ENCODE results near the gene ZNF654.
A peak's percentile ranks its signal among the peaks of the same experiment; 100 is the strongest.
"Not testable (repeated sequence)": the region's sequence is repeated elsewhere in the genome, so short reads cannot be mapped to it uniquely, and the experiment has no call there.

The ZNF654 gene

GRCh38 chr3:88147261-88147660 lies 88.2 kb downstream of the ZNF654 start:
- peak overlapping the region; percentile 94 for H3K4me3 Mint-ChIP-seq
- H3K36me3 Mint-ChIP-seq: peaks cover 2% of the 10 kb centered on the region

DNA sequence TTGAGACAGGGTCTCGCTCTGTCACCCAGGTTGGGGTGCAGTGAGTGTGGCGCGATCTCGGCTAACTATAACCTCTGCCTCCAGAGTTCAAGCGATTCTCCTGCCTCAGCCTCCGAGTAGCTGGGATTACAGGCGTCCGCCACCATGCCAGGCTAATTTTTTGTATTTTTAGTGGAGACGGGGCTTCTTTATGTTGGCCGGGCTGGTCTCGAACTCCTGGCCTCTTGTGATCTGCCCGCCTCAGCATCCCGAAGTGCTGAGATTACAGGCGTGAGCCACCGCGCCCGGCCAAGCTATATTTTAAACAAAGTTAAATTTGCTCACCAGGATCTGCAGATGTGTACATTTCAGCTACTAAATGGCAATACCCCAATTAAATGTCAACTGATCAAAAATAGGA lies 89.6 kb downstream of the ZNF654 start:
- Mint-ChIP-seq H3K4me3 (peak overlapping the region; percentile 94), H3K27ac (peak overlapping the region; percentile 98), H3K4me1 (ENCODE audit: low read depth) (peaks cover 35% of the 10 kb centered on the region), H3K9me3 (ENCODE audit: low read depth) (no peaks in the 10 kb centered on the region), H3K36me3 (peaks cover 4% of the 10 kb centered on the region), H3K27me3 (no peaks in the 10 kb centered on the region)

More at GRCh38 chr3:88147261-88147660, 88.2 kb downstream of the ZNF654 start:
- Mint-ChIP-seq H3K9me3 (ENCODE audit: low read depth) (no peaks in the 10 kb centered on the region), H3K27ac (no peak overlapping the region), H3K4me1 (ENCODE audit: low read depth) (peaks cover 26% of the 10 kb centered on the region), H3K27me3 (no peaks in the 10 kb centered on the region)

DNA sequence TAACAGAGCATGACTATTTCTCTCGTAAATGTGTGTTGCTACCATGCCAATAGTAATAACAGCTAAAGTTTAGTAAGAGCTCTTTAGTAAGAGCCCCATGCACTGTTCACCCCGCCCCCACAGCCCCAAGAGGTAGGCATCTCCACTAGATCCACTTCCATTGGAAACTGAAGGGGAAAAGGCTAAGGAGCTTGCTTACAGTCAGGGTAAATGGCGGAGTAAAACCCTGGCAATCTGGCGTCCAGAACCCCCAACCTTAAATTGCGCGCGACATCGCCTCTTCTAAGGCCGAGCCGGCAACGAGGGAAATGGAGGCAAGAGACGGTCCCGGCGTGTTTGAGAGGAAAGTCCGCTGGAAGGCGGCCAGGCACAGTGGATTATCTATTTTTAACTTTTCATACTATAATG lies 90.0 kb downstream of the ZNF654 start:
- Mint-ChIP-seq H3K4me3 (peak overlapping the region; percentile 94), H3K4me1 (ENCODE audit: low read depth) (peaks cover 35% of the 10 kb centered on the region)

DNA sequence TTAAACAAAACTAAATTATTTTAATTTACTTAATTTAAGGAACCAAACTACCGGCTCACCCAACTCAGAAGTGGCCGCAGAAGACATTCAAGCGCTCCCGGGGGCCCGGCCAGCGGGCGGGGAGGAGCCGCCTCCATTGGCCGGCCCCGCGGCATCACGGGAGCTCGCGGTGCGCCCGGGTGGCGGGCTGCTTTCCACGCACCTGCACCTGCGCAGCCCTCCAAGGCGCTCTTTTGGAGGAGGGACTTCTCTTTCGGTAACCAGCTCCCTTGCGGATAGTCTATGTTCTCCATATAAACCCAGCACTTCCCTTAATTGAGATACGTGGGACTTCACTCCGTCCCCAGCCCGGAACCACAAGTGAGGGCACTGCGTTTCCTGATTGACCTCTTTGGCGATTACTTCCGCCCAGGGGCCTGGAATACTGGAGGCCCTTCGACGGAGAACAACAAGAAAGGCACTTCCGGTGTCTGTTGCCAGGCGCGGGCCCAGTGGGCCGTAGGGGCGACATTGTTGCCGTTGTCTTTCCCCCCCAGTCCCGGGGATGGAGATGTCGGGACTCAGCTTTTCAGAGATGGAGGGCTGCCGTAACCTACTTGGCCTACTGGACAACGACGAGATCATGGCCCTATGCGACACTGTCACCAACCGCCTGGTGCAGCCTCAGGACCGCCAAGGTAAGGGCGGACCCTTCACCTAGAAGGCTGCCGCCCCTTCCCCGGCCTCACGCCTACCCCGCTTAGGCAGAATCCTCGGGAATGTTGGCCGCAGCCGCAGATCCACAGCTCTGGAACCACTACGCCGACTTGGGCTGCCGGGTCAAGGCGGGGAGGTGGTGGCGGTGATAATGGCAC lies 90.7 kb downstream of the ZNF654 start, which contains the start of gene C3orf38:
Gene C3orf38, plus strand, starts transcription at position 451 of the 854 bp plus-strand sequence. Its CDS starts 94 bp downstream, at position 545.
- H3K27ac Mint-ChIP-seq: peak within 1 kb of the TSS; percentile 98
- H3K27me3 Mint-ChIP-seq: no peaks in the 10 kb centered on the region
- H3K9me3 Mint-ChIP-seq (ENCODE audit: low read depth): no peaks in the 10 kb centered on the region
- H3K36me3 Mint-ChIP-seq: peaks cover 4% of the 10 kb centered on the region
- peaks cover 35% of the 10 kb centered on the region for H3K4me1 Mint-ChIP-seq (ENCODE audit: low read depth)
- peak within 1 kb of the TSS; percentile 94 for H3K4me3 Mint-ChIP-seq

More for the DNA sequence above, 90.0 kb downstream of the ZNF654 start:
- peak overlapping the region; percentile 98 for H3K27ac Mint-ChIP-seq
- no peaks in the 10 kb centered on the region for H3K27me3 Mint-ChIP-seq
- no peaks in the 10 kb centered on the region for H3K9me3 Mint-ChIP-seq (ENCODE audit: low read depth)
- H3K36me3 Mint-ChIP-seq: peaks cover 4% of the 10 kb centered on the region

DNA sequence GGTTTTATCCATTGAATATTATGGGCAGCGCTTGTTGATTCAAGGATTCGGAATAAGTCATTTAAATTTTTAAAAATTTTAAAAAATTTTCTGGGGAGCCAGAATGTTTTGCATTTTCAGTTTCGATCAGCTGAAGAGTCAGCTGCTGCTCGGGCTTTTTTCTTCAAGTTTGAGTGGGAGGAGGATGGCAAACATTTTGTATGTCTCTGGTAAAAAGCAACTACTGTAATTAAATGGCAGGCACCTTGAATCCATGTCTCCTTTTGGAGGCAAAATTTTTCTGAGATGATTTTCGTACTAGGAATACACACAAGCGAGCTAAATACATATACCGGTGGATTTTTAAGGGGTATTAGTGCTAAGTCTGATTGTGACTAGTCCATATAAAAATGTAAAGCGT lies 91.3 kb downstream of the ZNF654 start:
- H3K4me3 Mint-ChIP-seq: peak overlapping the region; percentile 94
- peak overlapping the region; percentile 95 for H3K27ac Mint-ChIP-seq
- no peaks in the 10 kb centered on the region for H3K9me3 Mint-ChIP-seq (ENCODE audit: low read depth)
- H3K36me3 Mint-ChIP-seq: peaks cover 4% of the 10 kb centered on the region
- peaks cover 35% of the 10 kb centered on the region for H3K4me1 Mint-ChIP-seq (ENCODE audit: low read depth)
- no peaks in the 10 kb centered on the region for H3K27me3 Mint-ChIP-seq

DNA sequence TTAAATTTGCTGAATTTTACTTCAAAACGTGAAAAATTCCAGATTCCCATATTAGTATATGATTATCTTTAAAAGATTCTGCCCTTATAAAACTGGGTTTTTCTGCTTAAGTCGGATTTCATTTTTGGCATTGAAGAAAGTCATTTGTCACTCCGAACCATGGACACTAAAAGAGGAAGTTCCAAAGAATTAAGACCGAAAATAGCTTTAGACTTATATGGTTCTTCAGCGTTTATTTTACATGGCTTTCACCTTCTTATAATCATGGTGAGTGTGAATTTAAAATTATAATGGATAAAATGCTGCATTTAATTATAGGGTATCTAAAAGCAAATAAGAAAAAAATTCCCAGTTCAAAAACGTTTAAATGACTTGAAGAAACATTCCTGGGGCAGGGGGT lies 91.8 kb downstream of the ZNF654 start:
- peak overlapping the region; percentile 95 for H3K27ac Mint-ChIP-seq
- peaks cover 4% of the 10 kb centered on the region for H3K36me3 Mint-ChIP-seq
- H3K9me3 Mint-ChIP-seq (ENCODE audit: low read depth): no peaks in the 10 kb centered on the region
- peak overlapping the region; percentile 94 for H3K4me3 Mint-ChIP-seq
- H3K27me3 Mint-ChIP-seq: no peaks in the 10 kb centered on the region
- H3K4me1 Mint-ChIP-seq (ENCODE audit: low read depth): peaks cover 37% of the 10 kb centered on the region

DNA sequence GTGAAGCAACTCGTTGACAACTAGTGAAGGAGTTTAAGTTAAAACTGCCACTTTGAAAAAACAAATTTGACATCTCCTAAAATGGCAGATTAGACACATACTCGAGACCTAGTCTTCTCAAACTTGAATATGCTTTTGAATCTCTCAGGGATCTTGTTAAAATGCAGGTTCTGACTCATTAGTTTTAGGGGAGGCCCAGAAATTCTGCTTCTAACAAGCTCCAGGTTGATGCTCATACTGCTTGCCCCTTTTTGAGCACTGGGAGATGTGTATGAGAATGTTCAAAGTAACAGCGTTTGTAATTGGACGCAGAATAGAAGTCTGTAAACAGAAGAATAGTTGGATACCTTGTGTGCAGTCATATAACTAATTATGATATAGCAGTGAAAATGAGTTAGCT lies 92.3 kb downstream of the ZNF654 start:
- Mint-ChIP-seq H3K9me3 (ENCODE audit: low read depth) (no peaks in the 10 kb centered on the region), H3K4me3 (peak overlapping the region; percentile 66), H3K36me3 (peaks cover 4% of the 10 kb centered on the region), H3K27me3 (no peaks in the 10 kb centered on the region), H3K27ac (peak overlapping the region; percentile 71), H3K4me1 (ENCODE audit: low read depth) (peaks cover 42% of the 10 kb centered on the region)

DNA sequence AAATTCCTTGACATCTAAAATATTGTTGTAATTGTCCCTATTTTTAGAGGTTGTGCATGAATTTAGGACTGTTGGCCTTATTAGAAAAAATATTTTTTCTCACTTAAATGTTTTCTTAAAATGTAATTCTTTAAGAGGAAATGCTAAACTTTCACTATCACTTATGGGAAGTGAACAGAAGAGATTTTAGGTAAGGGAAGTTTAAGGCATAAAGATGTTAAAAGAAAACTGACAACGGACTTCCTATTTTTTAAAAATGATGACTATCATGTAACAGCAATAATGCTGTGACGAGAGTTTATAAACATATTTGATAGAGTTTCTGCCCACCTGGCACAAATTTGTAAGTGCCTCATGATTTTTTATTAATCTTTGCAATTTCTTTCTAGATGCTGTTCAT lies 93.8 kb downstream of the ZNF654 start:
- Mint-ChIP-seq H3K27me3 (no peaks in the 10 kb centered on the region), H3K9me3 (ENCODE audit: low read depth) (no peaks in the 10 kb centered on the region), H3K4me1 (ENCODE audit: low read depth) (peaks cover 53% of the 10 kb centered on the region), H3K4me3 (no peak overlapping the region), H3K27ac (peak overlapping the region; percentile 46), H3K36me3 (peaks cover 4% of the 10 kb centered on the region)

- Mint-ChIP-seq H3K36me3 (peaks cover 19% of the 10 kb centered on the region), H3K9me3 (ENCODE audit: low read depth) (no peaks in the 10 kb centered on the region), H3K27ac (no peak overlapping the region), H3K4me1 (ENCODE audit: low read depth) (peaks cover 12% of the 10 kb centered on the region), H3K4me3 (no peak overlapping the region), H3K27me3 (no peaks in the 10 kb centered on the region)
These were observed 107.4 kb downstream of the ZNF654 start for GRCh38 chr3:88166419-88166971.

- Mint-ChIP-seq H3K27ac (no peak overlapping the region), H3K36me3 (peaks cover 18% of the 10 kb centered on the region), H3K9me3 (ENCODE audit: low read depth) (no peaks in the 10 kb centered on the region), H3K27me3 (no peaks in the 10 kb centered on the region), H3K4me3 (no peak overlapping the region), H3K4me1 (ENCODE audit: low read depth) (peaks cover 8% of the 10 kb centered on the region)
These were observed 108.1 kb downstream of the ZNF654 start for GRCh38 chr3:88167173-88167572.

- Mint-ChIP-seq H3K4me1 (ENCODE audit: low read depth) (peaks cover 5% of the 10 kb centered on the region), H3K27ac (no peak overlapping the region), H3K4me3 (no peak overlapping the region), H3K27me3 (no peaks in the 10 kb centered on the region), H3K9me3 (ENCODE audit: low read depth) (no peaks in the 10 kb centered on the region), H3K36me3 (peaks cover 16% of the 10 kb centered on the region)
These were observed 108.6 kb downstream of the ZNF654 start for GRCh38 chr3:88167704-88168103.

DNA sequence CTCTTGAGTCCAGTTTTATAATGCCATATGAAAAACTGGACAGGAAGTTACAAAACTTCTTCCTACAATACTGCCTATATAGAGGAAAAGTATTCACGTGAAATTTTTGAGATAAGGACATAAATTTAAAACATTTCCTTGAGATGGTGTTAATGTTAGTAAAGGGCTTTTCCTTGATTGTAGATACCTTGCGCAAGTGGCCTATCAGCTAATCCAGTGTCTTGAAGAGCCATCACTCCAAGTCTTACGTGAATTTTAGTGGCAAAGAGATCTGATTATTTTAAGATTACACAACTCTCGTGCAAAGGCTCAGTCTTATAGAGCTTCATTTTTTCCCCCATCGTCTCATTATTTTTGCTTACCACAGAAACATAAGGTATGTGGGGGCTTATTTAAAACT lies 109.1 kb downstream of the ZNF654 start:
- Mint-ChIP-seq H3K4me1 (ENCODE audit: low read depth) (peaks cover 2% of the 10 kb centered on the region), H3K36me3 (peaks cover 15% of the 10 kb centered on the region), H3K9me3 (ENCODE audit: low read depth) (no peaks in the 10 kb centered on the region), H3K27ac (no peak overlapping the region), H3K4me3 (no peak overlapping the region), H3K27me3 (no peaks in the 10 kb centered on the region)

- Mint-ChIP-seq H3K36me3 (peaks cover 7% of the 10 kb centered on the region), H3K4me3 (no peak overlapping the region), H3K27me3 (no peaks in the 10 kb centered on the region), H3K27ac (no peak overlapping the region), H3K4me1 (ENCODE audit: low read depth) (peaks cover 5% of the 10 kb centered on the region), H3K9me3 (ENCODE audit: low read depth) (no peaks in the 10 kb centered on the region)
These were observed 121.4 kb downstream of the ZNF654 start for GRCh38 chr3:88180398-88180999.

GRCh38 chr3:88182165-88182918 lies 123.3 kb downstream of the ZNF654 start:
- H3K27ac Mint-ChIP-seq; H3K4me1 Mint-ChIP-seq (ENCODE audit: low read depth); H3K27me3 Mint-ChIP-seq; H3K9me3 Mint-ChIP-seq (ENCODE audit: low read depth); H3K36me3 Mint-ChIP-seq; H3K4me3 Mint-ChIP-seq: not testable (repeated sequence)

DNA sequence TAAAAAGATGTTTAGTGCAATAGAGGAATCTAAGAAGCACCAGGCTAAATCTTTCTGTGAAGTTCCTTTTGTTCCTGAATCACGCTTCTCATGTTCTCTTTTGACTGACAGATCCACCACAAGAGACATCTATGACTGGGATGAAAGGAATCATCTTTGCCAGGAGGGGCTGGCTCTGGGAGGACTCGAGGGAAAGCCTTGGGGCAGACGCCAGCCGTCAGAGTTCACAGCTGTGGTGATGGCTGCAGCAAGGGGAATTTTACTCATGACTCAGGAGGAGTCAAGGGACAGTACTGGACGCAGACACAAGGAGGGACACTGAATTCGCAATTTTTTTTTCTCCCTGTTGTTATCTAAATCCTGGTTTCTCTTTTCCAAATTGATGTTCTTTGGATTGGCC lies 129.4 kb downstream of the ZNF654 start:
- Mint-ChIP-seq H3K27ac (no peak overlapping the region), H3K4me3 (no peak overlapping the region), H3K36me3 (peaks cover 4% of the 10 kb centered on the region), H3K9me3 (ENCODE audit: low read depth) (no peaks in the 10 kb centered on the region), H3K4me1 (ENCODE audit: low read depth) (no peaks in the 10 kb centered on the region), H3K27me3 (no peaks in the 10 kb centered on the region)

All from activated naive CD8-positive, alpha-beta T cell (primary cell).